ENCODE measurements around the gene INPP1.
"Not testable (repeated sequence)": the region's sequence is repeated elsewhere in the genome, so short reads cannot be mapped to it uniquely, and the experiment has no call there.

The INPP1 gene

DNA sequence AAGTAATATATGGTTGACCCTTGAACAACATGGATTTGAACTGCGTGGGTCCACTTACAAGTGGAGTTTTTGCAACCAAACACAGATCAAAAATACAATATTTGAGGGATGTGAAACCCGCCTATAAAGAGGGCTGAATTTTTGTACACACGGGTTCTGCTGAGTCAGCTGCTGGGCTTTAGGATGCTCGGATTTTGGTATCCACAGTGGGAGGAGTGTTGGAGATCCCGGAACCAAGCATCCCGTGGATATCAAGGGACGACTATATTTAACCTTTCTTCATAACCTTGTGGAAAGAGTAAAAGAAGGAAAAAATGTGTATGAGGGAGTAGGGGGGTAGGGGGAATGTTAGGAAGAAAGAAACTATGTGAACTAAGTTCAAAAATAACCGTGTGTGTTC lies 10.0 kb upstream of the INPP1 start:
- in situ Hi-C loops (cut with MboI; ENCODE audit: low sequenced_read_pairs), result no loop called here

DNA sequence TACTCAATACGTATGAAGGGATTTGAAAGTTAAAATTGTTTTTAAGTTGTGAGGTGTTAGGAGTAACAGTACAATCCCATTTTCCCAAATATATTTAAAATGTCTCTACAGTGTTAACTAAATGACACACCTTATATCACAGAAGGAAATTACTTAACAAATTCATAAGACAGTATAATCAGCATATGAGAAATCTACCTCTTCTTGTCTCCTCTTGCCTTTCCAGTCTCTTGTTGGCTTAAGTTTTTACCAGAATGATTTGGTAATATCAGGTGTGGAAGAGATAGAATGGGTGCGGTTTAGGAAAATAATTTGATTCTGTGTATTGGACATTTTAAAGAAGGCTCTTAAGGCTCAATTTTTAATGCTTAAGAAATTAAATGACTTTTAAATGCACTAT lies 9.5 kb upstream of the INPP1 start:
- in situ Hi-C loops (cut with MboI; ENCODE audit: low sequenced_read_pairs), result no loop called here

DNA sequence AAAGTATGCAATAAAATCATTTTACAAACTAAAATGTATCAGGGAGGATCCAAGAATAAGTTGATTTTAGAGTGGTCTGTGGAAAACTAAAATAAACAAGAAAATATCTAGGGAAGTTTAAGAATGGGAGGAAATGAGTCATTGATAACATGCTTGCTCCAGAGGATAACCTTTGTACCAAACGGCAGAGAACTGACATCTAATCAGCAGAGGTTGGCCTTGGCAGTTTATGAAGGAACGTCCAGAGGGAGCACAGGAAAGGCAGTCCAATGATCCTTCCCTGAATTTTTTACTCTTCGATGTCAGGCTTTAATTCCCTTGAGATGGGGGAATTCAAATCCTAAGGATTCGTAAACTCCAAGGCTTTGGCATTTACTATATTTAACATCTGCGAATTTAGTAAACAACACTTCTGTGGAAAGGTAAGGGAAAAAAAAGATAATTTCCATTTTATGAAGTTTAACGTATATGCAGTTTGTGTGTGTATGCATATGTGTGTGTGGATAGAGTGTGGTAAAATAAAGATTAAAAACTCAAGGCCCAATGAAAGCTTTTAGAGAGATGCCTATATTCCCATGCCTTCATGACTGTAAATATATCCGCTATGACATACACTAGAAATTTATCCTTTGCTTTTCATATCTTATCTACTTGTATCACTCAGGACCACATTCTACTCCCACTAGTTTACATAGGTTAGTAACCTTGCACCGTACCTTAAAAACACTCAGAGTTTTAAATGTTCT lies 8.7 kb upstream of the INPP1 start:
- in situ Hi-C loops (cut with MboI; ENCODE audit: low sequenced_read_pairs), result no loop called here

DNA sequence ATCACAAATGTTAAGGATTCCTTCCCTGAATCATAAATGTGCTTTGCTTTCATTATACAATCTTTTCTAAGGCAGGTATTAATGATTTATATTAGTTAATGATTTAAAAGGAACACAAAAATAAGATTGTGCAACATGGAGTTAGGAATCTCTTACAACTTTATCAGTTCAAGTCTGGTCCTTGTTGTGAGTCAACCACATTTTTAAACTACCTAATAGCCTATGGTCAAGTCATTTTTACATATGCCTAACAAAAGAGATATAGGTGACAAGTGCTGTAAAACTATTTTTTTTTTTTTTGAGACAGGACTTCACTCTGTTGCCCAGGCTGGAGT lies 8.2 kb upstream of the INPP1 start:
- in situ Hi-C loops (cut with MboI; ENCODE audit: low sequenced_read_pairs), result no loop called here

DNA sequence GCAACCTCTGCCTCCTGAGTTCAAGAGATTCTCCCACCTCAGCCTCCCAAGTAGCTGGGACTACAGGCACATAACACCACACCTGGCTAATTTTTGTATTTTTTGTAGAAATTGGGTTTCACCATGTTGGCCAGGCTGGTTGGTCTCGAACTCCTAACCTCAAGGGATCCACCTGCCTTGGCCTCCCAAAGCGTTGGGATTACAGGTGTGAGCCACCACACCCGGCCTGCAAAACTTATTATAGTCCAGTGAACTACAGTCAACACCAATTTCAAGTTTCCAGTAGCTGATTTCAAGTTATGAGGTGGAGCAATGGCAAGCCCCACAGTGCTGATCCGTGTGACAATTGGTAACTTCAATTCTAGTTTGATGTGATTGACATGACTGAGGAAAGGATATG lies 7.8 kb upstream of the INPP1 start:
- in situ Hi-C loops (cut with MboI; ENCODE audit: low sequenced_read_pairs), result not testable (repeated sequence)

DNA sequence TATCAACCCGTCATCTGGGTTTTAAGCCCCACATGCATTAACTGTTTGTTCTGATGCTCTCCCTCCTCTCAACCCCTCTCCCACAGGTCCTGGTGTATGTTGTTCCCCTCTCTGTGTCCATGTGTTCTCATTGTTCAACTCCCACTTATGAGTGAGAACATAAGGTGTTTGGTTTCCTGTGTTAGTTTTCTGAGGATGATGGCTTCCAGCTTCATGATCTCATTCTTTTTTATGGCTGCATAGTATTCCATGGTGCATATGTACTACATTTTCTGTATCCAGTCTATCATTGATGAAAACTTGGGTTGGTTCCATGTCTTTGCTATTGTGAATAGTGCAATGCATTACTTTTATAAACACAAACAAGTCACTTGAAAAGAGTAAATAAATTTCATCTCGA lies 7.0 kb upstream of the INPP1 start:
- in situ Hi-C loops (cut with MboI; ENCODE audit: low sequenced_read_pairs), result no loop called here

DNA sequence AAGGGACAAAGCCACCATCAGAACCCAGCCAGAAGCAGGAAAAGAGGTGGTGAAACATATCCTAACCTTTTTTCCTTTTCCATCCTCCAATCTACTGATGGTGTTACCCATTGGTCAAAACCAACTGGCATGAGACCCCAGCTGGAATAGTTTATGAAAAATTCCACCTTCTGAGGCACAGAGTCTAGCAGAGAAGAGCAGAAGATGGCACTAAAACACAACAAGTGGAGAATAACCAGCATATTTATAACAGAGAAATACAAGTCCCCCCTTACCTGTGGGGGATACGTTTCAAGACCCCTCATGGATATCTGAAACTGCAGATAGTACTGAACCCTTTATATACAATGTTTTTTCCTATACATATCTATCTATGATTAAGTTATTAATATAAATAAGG lies 4.9 kb upstream of the INPP1 start:
- in situ Hi-C loops (cut with MboI; ENCODE audit: low sequenced_read_pairs), result no loop called here

DNA sequence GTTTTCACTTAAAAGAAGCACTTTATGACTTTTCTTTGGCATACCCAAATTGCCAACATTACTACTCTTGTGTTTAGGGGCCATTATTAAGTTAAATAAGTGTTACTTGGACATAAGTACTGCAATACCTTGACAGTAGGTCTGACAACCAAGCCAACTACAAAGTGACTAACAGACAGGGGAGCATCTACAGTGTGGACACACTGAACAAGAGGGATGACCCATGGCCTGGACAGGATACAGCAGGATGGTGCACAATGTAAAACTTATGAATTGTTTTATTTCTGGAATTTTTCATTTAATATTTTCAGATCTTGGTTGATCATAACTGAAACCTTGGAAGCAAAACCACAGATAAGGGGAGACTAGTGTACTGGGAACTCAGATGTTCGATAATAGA lies 4.0 kb upstream of the INPP1 start:
- in situ Hi-C loops (cut with MboI; ENCODE audit: low sequenced_read_pairs), result no loop called here

DNA sequence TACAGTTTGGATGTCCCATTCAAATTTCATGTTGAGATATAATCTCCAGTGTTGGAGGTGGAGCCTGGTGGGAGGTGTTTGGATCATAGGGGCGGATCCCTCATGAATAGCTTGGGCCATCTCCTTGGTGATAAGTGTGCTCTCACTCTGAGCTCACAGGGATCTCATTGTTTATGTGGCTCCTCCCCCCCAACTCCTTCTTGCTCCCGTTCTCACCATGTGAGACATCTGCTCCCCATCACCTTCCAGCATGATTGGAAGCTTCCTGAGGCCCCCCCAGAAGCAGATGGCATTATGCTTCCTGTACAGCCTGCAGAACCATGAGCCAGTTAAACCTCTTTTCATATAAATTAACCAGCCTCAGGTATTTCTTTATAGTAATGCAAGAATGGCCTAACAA lies 3.0 kb upstream of the INPP1 start:
- in situ Hi-C loops (cut with MboI; ENCODE audit: low sequenced_read_pairs), result no loop called here

DNA sequence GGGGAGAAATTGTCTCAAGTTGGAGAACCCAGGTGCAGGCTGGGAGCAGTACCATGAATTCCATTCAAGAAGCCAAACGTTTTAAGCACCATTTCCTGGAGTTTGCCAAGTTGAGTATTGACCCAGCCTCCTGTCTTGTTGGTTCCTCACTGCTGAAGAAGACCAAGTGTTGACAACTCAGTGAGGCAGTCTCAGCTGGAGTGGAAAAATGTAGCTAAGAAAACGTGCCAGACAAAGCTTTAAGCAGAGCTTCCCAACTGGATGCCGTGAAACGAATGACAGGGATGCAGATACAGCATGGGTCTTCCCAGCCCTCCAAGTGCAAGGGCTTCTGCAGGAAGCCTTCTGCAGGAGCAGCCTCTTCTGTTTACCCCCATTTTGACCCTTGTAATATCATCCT lies 778 bp upstream of the INPP1 start:
- in situ Hi-C loops (cut with MboI; ENCODE audit: low sequenced_read_pairs), result no loop called here

DNA sequence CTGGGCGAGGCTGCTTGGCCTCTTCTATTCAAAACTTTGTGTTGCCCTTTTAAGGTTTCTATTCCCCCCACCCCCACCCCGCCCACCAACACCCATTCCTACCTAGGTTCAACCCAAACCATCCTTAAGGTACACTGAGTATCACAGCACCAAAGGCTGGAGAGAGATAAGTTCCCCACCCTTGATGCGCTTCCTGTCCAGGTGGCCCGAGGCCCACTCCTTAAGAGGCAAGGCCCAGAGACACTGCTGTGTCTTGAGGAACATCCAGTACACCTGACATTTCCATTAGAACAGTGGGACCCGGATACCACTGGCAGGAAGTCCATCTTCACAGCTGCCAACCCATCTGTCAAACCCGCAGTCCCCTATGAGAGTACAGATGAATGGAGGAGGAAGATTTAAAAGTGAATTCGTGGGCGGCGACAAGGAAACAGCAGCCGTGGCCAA lies 277 bp upstream of the INPP1 start:
- in situ Hi-C loops (cut with MboI; ENCODE audit: low sequenced_read_pairs), result no loop called here

DNA sequence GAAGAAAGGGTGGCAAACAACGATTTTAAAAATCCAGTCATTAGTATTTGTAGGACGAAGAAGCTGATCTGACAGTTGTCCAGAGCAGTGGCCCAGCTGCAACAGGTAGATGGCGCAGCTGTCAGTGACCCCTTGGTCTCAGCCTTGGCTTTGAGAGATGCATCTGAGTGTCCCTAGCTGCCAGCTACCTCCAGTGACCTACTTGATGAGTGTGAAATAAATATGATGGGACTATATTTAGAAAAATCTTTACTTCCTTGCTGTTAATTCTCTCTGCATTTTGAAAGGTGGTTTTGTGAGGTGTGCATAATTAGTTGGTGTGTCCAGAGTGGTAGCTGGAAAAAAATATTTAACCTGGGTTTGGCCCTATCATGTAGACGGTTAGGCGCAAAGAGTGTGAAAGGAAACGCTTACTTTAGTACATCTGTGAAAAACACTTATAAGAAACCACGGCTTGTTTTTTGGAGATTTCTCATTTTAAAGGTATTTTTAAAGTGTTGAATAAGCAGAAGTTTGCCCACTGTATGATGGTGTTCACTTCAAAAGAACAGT lies 963 bp downstream of the INPP1 start:
- in situ Hi-C loops (cut with MboI; ENCODE audit: low sequenced_read_pairs), result no loop called here

DNA sequence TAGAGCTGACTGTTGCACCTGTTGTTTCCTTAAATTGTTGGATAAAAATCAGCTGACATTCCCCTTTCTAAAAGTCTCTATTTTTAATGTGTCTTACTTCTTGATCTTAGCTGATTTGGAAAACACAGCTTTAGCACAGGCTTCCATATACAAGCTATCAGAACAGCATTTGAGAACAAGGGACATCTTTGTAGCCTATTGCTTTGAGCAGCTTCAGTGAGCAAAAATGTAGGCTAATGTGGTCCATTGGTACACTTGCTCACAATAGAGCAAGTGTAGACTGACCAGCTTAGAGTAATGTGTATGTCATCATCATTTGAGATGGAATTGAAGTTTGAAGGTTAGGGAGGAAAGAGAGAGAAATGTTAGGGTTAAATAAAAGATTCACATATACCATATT lies 7.0 kb downstream of the INPP1 start:
- in situ Hi-C loops (cut with MboI; ENCODE audit: low sequenced_read_pairs), result no loop called here

DNA sequence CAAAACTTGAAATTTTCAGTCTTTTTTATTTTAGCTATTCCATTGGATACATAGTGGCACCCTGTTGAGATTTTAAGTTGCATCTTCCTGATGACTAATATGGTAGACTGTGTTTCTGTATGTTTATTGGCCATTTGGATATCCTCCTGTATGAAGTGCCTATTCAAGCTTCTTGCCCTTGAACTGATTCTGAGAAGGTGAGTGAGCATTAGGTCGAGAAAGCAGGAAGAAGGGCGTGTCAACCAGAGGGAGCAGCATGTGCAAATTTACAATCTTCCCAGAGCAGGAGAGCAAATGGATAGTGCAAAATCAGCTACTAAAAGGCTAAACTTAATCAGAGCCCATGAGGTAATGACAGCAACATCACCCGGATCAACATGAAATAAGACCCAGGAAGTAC lies 8.6 kb downstream of the INPP1 start:
- in situ Hi-C loops (cut with MboI; ENCODE audit: low sequenced_read_pairs), result no loop called here

DNA sequence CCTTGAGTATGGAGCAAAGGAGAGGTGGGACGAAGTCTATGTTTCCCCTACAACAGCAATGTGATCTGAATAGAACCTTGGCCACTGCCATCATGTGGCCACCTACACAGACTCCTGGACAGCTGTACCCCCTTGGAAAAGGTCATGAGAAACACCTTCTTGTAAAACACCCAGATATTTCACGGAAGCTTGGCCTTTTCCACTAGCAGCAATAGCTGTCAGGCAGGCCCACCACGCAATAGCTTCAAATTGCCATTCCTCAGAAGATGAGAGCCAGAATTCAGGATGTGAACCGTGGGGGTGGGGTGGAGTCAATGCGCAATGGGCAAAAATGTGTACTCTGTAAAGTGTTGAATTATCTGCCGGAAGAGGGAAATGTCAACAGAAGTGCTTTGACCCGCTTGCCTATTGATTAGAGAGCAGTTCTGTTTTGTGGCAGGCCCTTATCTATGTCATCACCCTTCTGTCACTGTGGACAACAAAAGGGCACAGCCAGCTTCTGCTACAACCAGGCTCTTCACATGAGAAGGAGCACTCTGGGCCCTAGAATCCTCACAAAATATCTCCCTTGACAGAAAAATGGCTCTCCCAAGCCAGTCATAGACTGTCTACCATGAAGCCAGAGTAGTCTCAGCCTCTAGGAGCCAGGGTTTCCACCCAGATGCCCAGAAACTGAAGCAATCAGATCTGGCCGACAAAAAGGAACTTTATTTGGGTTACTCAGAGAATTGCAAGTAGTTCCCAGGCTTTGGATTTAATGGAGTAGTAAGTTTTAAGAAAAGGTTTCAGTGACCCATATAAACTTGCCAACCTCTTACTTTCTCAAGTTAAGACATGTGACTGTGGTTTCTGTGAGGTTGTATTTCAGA lies 9.5 kb downstream of the INPP1 start:
- in situ Hi-C loops (cut with MboI; ENCODE audit: low sequenced_read_pairs), result no loop called here

DNA sequence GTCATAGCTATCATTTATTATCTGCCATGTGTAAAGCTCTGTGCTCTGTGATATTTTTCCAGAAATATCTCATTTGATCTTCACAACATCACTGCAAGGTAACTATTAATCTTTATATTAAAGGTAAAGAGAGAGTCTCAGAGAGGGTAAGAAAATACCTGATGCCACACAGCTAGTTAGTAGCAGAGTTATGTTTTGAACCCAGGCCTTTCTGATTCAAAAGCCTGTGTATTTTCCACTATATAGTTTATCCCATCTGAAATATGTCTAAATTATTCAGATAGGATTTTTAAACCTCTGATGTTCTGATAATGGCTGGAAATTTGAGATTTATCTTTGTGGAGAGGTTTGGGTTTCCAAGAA lies 10.1 kb downstream of the INPP1 start:
- in situ Hi-C loops (cut with MboI; ENCODE audit: low sequenced_read_pairs), result no loop called here

DNA sequence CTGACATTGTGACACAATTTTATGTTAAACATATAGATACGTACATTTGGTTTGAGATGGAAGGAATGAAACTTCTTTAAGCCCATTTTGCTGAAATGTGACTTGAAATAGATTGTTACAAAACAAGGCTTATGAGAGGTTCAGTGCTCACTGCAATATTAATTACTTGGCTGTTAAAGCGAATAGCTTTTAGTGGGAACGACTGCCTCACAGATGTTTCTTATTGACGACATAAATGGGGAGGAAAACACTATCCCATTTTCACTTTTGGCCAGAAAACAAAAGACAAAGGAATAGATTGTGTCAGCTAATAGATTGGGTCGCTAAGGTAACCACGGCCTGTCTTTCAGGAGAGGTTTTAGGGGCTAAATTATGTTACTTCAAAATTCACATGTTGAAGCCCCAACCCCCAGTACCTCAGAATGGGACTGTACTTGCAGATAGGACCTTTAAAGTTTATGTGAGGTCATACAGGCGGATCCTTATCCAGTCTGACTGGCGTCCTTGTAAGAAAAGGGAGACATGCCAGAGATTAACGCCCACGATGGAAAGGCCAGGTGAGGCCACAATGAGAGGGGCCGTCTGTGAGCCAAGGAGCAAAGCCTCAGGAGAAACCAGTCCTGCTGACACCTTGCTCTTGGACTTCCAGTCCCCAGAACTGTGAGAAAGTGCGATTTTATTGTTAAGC lies 10.8 kb downstream of the INPP1 start:
- in situ Hi-C loops (cut with MboI; ENCODE audit: low sequenced_read_pairs), result no loop called here

DNA sequence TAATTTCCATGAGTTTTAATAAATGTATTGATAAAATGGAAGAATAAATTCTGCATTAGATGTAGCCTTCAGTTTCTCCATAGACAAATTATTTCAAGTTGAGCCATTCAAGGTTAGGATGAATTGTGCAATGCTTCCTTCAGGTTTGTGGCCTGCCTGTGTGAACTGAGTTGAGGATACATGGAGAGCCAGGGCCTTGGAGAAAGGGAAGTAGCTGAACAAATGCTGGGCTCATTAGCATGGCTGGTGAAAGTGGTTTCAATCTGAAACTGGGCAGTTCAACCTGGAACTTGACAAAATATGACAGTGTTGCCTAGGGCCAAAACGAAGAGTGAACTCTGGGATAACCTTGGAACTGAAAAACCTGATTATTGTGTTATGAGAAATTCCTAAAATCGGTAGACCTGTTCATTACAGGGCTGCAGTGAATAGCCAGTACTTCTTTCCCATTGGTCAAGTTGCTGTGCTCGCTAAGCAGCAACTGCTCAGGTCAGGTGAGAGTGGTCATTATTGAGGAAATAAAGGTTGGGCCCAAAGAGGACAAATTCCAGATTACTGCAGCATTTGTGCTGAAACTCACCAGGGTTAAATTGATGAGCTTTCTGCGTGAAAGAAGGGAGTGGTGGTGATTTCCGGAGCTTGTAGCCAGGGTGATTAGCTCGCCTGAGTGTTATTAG lies 12.7 kb downstream of the INPP1 start:
- in situ Hi-C loops (cut with MboI; ENCODE audit: low sequenced_read_pairs), result no loop called here

DNA sequence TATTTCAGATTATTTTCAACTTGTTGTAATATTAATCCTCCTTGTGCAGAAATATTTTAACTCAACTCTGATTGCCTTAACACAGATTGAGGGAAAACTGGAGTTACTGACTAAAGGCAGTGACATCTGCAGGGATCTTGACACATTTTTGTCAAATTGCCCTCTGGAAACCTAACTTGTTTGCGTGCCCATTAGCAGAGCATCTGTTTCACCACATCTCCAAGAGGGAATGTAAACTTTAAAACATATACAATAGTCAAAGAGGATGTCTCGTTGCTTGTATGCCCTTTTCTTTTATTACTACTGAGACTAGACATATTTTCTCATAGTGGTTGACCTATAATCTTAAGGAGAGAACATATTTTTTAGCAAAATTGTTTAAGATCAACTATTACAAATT lies 14.2 kb downstream of the INPP1 start:
- in situ Hi-C loops (cut with MboI; ENCODE audit: low sequenced_read_pairs), result no loop called here

DNA sequence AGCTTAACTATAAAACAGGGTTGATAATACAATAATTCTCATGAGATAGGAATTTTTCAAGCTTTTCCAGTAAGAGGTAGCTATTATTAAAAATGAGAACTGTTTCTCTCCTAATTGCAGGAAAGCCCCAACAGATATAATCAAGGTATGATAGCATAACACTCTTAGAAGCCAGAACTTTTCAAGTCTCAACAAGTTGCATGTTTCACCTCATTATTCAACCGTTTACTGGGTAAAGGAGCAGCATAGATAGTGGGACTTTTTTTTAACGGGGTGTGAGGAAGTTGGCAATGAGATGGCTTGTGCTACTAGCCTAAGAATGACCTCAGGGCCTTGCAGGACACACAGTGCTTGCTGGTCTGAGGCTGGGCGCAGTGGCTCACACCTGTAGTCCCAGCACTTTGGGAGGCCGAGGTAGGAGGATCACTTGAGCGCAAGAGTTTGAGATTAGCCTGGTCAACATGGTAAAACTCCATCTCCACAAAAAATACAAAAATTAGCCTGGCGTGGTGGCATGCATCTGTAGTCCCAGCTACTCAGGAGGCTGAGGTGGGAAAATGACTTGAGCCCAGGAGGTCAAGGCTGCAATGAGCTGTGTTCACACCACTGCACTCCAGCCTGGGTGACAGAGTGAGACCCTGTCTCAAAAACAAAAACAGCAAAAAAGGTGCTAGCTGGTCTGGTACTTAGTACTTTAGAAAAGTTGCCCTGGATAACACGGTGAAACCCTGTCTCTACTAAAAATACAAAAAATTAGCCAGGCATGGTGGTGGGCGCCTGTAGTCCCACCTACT lies 15.5 kb downstream of the INPP1 start:
- in situ Hi-C loops (cut with MboI; ENCODE audit: low sequenced_read_pairs), result not testable (repeated sequence)

All from HL-60/S4 treated with retinoic acid at 250 ng/mL for 4 days and 3 days (cell line).